Measurements from ENCODE around the gene PCMTD2.

Gene PCMTD2

GRCh38 chr20:64254571-64255360, 782 bp upstream of the PCMTD2 start:
- peak overlapping the region; percentile 68 for H3K4me3 ChIP-seq (ENCODE audit: low read depth, low read length)
- peaks cover 5% of the 10 kb centered on the region for H3K27me3 ChIP-seq (replicated peaks)
- H3K36me3 ChIP-seq (replicated peaks): no peaks in the 10 kb centered on the region
- no peak for DNase-seq
- H3K27ac ChIP-seq: peak overlapping the region; percentile 57
- no peak for TF ChIP-seq CTCF (IDR thresholded peaks at IDR 0.05; ENCODE audit: low read depth, low read length, missing control alignments)
- in situ Hi-C loops (cut with HindIII; ENCODE audit: low pct_ligation_motif_present, low sequenced_read_pairs): no loop called here

GRCh38 chr20:64256282-64256935, 861 bp downstream of the PCMTD2 start:
- no peak for DNase-seq
- in situ Hi-C loops (cut with HindIII; ENCODE audit: low pct_ligation_motif_present, low sequenced_read_pairs): no loop called here
- no peak for TF ChIP-seq CTCF (IDR thresholded peaks at IDR 0.05; ENCODE audit: low read depth, low read length, missing control alignments)
- no peaks in the 10 kb centered on the region for H3K27me3 ChIP-seq (replicated peaks)
- H3K36me3 ChIP-seq (replicated peaks): no peaks in the 10 kb centered on the region
- peak overlapping the region; percentile 68 for H3K4me3 ChIP-seq (ENCODE audit: low read depth, low read length)
- H3K27ac ChIP-seq: no peak overlapping the region

- Histone ChIP-seq H3K27ac (no peak overlapping the region), H3K36me3 (replicated peaks) (no peaks in the 10 kb centered on the region), H3K4me3 (ENCODE audit: low read depth, low read length) (no peak overlapping the region), H3K27me3 (replicated peaks) (no peaks in the 10 kb centered on the region)
- TF ChIP-seq CTCF (IDR thresholded peaks at IDR 0.05; ENCODE audit: low read depth, low read length, missing control alignments): no peak
- DNase-seq: no peak
- in situ Hi-C loops (cut with HindIII; ENCODE audit: low pct_ligation_motif_present, low sequenced_read_pairs): no loop called here
Observed at GRCh38 chr20:64257107-64257757, 1.7 kb downstream of the PCMTD2 start.

- TF ChIP-seq CTCF (IDR thresholded peaks at IDR 0.05; ENCODE audit: low read depth, low read length, missing control alignments): no peak
Observed at GRCh38 chr20:64258071-64258823, 2.7 kb downstream of the PCMTD2 start.

GRCh38 chr20:64260239-64260638, 4.7 kb downstream of the PCMTD2 start:
- Histone ChIP-seq H3K4me3 (ENCODE audit: low read depth, low read length) (no peak overlapping the region), H3K27ac (no peak overlapping the region), H3K27me3 (replicated peaks) (no peaks in the 10 kb centered on the region), H3K36me3 (replicated peaks) (no peaks in the 10 kb centered on the region)
- DNase-seq: no peak
- no peak for TF ChIP-seq CTCF (IDR thresholded peaks at IDR 0.05; ENCODE audit: low read depth, low read length, missing control alignments)
- in situ Hi-C loops (cut with HindIII; ENCODE audit: low pct_ligation_motif_present, low sequenced_read_pairs): no loop called here

More at GRCh38 chr20:64258071-64258823, 2.7 kb downstream of the PCMTD2 start:
- Histone ChIP-seq H3K27me3 (replicated peaks) (no peaks in the 10 kb centered on the region), H3K27ac (no peak overlapping the region), H3K36me3 (replicated peaks) (no peaks in the 10 kb centered on the region), H3K4me3 (ENCODE audit: low read depth, low read length) (no peak overlapping the region)
- in situ Hi-C loops (cut with HindIII; ENCODE audit: low pct_ligation_motif_present, low sequenced_read_pairs): no loop called here
- no peak for DNase-seq
